GM19193 (cell line): ENCODE results near the gene OLFM2.

Experiments
- POLR2A ChIP-seq: IDR thresholded peaks from 4 replicates; pipeline ENCODE4 v1.6.1; 2011; ENCODE audit not compliant: insufficient read depth, insufficient read length; ENCODE audit errors: extremely low read depth

The OLFM2 gene

DNA sequence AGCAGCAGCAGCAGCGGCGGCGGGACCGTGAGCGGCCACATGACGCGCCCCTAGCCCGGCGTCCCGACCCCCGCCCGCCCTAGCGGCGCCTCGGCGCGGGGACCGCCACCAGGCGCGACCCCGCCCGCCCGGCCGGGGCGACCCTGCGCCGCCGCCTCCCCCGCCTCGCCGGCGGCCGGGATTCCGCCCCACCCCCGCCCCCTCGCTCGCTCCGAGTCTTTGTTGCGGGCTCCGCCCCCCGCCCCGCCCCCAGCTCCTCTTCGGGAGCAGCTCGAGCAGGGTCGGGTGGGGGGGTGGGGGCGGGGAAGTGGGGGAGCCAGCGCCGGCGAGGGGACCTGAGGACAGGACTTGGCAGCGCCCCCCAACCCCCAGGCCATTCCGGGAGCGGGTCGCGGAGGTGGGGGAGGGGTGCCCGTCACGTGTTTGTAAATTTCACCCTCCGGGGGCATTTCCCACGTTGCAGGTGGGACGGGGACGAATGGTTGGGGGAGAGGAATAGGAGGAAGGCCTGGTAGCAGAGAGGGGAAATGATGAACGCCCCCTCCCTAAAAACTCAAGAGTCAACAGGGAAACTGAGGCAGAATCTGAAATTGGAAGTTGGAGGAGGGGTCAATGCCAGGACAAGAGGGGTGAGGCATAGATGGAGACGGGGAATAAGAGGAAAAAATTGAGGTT is at the start of gene OLFM2:
TSS of gene OLFM2 (minus strand) at position 190 of the 675 bp plus-strand sequence. CDS start at position 41, 149 bp downstream.
- TF ChIP-seq POLR2A, result no peak

GRCh38 chr19:9981406-9982260 is 45.3 kb upstream of the OLFM2 start:
- no peak for TF ChIP-seq POLR2A

- no peak for TF ChIP-seq POLR2A
Observed at GRCh38 chr19:9972103-9972502, 35.8 kb upstream of the OLFM2 start.

DNA sequence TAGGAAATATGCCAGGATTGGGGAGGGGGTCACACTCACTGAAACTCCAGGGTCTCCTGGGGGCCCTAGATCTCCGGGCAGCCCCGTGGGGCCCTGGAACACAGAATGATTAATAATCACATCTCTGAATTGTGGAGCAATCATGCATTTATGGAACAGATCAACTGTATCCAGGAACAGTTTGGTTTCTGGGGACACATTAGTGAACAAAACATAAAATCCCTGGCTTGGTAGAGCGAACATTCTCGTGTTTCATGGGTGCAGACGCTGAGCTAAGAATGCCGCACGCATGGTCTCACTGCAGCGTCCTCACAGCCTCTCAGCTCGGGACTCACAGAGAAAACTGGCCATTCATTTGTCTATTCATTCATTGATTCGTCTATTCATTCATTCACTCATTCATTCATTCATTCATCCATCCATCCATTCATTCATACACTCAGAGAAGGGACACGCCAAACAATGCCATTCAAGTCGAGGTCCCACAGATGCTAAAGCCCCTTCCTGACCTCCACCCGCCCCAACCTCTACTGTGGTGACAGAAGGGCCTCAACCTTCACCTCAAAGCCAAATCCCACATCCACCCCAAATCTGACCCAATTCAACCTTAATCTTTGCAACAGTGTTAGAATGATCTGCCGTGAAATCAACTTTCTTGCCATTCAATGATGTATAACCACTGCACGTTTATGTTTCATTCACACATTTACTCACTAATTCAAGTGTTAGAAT is 35.0 kb upstream of the OLFM2 start:
- TF ChIP-seq POLR2A, result no peak

DNA sequence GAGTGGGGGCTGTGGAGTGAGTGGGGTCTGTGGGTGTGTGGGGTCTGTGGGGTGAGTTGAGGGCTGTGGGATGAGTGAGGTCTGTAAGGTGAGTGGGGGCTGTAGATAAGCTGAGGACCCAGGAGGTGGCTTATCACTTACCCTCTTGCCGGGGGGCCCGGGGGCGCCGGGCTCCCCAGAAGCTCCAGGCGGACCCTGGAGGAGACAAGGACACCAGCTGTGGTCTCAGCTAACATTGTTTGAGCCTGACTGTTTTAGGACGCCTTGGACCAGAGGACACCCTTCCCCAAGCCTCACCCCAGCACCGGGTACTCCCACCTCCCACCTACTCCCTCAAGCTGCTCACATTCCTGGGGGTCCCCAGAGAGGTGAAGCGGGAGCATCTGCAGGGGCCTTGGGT is 34.2 kb upstream of the OLFM2 start:
- no peak for TF ChIP-seq POLR2A

DNA sequence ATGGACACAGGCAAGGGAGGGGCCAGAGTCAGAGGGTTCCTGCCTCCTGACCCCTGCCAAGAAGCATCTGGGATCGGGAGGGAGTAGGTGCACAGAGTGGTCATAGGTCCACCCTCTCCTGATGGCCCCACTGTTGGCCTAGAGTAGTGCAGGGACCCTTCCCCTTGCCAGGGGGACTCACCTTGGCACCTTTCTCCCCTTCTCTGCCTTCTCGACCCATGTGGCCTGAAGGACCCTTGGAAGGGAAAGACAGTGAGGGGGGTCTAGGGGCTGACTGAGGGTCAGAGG is 33.3 kb upstream of the OLFM2 start:
- no peak for TF ChIP-seq POLR2A

DNA sequence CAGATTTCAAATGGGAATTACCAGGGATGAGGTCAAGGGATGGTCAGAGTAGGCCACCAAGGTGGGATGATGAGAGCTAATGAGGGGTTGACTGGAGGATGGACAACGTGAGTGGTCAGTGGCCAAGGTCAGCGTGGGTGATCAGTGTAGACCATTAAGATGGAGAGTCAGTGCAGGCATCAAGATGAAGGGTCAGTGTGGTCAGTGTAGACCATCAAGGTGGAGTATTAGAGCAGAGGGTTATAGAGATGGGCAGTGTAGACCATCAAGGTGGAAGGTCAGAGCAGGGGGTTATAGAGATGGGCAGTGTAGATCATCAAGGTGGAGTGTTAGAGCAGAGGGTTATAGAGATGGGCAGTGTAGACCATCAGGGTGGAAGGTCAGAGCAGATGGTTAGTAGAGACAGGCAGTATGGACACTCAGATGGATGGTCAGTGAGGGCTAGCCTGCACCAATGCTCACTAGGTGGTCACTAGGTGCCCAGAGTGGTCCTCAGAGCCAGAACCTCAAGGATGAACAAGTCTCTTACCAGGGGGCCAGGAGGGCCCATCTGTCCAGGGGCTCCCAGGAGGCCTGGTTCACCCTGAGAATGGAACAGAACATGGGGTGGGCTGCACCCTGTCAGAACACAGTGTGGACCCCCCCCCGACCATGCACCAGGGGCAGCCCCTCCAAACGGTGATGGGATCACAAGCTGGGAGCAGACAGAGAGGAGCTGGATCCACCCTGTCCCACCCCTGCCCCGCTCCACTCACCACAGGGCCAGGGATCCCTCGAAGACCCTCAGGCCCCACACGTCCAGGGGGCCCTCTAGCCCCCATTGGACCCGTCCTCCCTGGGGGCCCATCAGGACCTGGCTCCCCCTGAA is 32.7 kb upstream of the OLFM2 start:
- no peak for TF ChIP-seq POLR2A

- TF ChIP-seq POLR2A, result no peak
Observed at GRCh38 chr19:9967326-9967725, 31.0 kb upstream of the OLFM2 start.

- TF ChIP-seq POLR2A, result no peak
Observed at GRCh38 chr19:9966448-9966847, 30.1 kb upstream of the OLFM2 start.

- TF ChIP-seq POLR2A, result no peak
Observed at GRCh38 chr19:9966024-9966423, 29.7 kb upstream of the OLFM2 start.

- TF ChIP-seq POLR2A, result no peak
Observed at GRCh38 chr19:9962623-9963290, 26.4 kb upstream of the OLFM2 start.

GRCh38 chr19:9961103-9961502 is 24.8 kb upstream of the OLFM2 start:
- TF ChIP-seq POLR2A, result no peak

DNA sequence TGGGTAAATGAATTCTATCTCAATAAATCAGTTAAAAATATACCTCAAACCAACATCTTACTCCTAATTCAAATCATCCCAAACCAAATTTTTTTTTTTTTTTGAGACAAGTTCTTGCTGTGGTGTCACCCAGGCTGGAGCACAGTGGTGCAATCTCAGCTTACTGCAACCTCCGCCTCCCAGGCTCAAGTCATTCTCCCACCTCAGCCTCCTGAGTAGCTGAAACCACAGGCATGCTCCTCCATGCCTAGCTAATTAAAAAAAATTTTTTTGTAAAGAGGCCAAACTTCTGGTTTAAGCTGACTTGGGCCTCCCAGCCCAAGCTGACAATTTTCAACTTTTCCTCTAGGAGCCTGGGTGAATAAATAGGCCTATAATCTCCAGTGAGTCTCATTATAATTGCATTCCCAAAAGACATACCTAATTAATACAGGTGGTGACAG is 22.1 kb upstream of the OLFM2 start:
- TF ChIP-seq POLR2A, result no peak

- TF ChIP-seq POLR2A, result no peak
Observed at GRCh38 chr19:9956956-9957355, 20.6 kb upstream of the OLFM2 start.
